Measurements from ENCODE around the gene SMYD3. TPM values are rescaled to one million over a fixed set of nuclear protein-coding genes. Genes with fewer than 3 reads are reported as not detected.
"Not testable (repeated sequence)": the region's sequence is repeated elsewhere in the genome, so short reads cannot be mapped to it uniquely, and the experiment has no call there.

Gene SMYD3
- total RNA-seq, 2 experiments from 2014 or later: 22.6 to 27.0 TPM

DNA sequence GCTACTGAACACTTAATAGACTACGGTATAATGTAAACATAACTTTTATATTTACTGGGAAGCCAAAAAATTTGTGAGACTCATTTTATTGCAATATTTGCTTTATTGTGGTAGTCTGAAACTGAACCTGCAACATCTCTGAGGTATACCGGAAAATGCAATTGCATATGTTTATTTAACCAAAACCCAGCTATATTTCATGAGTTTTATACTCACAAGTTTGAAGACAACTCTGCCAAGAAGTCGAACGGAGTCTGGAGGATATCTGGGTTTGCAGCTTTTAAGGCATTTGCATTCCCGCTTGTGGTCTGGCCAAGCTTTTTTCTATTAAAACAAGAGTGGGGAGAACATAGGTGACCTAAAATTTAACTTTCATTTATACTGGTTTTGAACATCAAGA lies 171.9 kb downstream of the SMYD3 start:
- peaks cover 4% of the 10 kb centered on the region for H3K4me1 Mint-ChIP-seq
- peaks cover 5% of the 10 kb centered on the region for H3K9me3 Mint-ChIP-seq
- ATAC-seq (ENCODE audit: low read depth): no peak
- peaks cover 35% of the 10 kb centered on the region for H3K36me3 Mint-ChIP-seq
- no peak for DNase-seq
- H3K27ac Mint-ChIP-seq: no peak overlapping the region
- no peaks in the 10 kb centered on the region for H3K27me3 Mint-ChIP-seq
- POLR2A ChIA-PET: no interaction called here
- H3K4me3 Mint-ChIP-seq: no peak overlapping the region

DNA sequence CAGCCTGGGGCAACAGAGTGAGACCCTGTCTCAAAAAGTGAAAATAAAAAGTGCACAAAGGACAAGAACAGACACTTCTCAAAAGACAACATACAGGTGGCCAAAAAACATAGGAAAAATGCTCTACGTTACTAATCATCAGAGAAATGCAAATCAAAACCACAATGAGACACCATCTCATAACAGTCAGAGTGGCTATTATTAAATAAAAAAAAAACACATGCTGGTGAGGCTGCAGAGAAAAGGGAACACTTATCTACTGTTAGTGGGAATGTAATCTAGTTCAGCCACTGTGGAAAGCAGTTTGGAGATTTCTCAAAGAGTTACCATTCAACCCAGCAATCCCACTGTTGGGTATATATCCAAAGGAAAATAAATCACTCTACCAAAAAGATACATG lies 173.2 kb downstream of the SMYD3 start:
- Mint-ChIP-seq H3K4me1 (peaks cover 10% of the 10 kb centered on the region), H3K27me3 (no peaks in the 10 kb centered on the region), H3K36me3 (peaks cover 37% of the 10 kb centered on the region), H3K4me3 (no peak overlapping the region), H3K27ac (no peak overlapping the region), H3K9me3 (peaks cover 7% of the 10 kb centered on the region)
- ATAC-seq (ENCODE audit: low read depth) (no peak), DNase-seq (no peak)
- POLR2A ChIA-PET: no interaction called here

DNA sequence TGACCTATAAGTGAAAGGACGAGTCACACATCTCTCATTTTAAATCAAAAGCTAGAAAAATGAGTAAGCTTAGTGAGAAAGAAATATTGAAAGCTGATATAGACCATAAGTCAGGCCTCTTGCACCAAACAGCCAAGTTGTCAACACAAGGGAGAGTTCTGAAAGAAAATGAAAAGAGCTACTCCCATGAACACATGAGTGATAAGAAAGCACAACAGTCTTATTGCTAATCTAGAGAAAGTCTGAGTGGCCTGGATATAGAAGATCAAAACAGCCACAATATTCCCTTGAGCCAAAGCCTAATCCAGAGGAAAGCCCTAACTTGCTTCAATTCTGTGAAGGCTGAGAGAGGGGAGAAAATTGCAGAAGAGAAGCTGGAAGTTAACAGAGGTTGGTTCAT lies 175.0 kb downstream of the SMYD3 start:
- DNase-seq: no peak
- POLR2A ChIA-PET: no interaction called here
- ATAC-seq (ENCODE audit: low read depth): no peak
- peaks cover 7% of the 10 kb centered on the region for H3K9me3 Mint-ChIP-seq
- H3K36me3 Mint-ChIP-seq: peaks cover 39% of the 10 kb centered on the region
- H3K27ac Mint-ChIP-seq: no peak overlapping the region
- H3K27me3 Mint-ChIP-seq: no peaks in the 10 kb centered on the region
- no peak overlapping the region for H3K4me3 Mint-ChIP-seq
- peaks cover 10% of the 10 kb centered on the region for H3K4me1 Mint-ChIP-seq

DNA sequence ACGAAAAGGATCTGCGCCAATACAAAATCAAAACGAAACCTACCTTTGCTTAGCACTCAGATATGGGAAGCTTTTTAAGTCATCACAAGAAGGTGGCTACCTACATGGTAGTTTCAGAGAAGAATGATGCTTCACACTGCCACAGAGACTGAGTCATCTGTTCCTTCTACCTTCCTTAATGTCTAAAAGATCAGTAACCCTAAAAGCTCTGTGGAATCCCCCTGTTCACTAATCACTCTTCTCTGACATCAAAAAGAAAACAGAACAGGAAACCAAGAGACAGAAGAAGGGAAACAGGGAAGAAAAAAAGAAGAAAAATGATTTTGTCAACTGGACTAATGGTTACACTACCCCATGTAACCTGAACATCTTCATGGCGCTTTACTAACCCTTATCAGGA lies 177.2 kb downstream of the SMYD3 start:
- Mint-ChIP-seq H3K4me3 (peak overlapping the region; percentile 11), H3K27me3 (no peaks in the 10 kb centered on the region), H3K36me3 (peaks cover 34% of the 10 kb centered on the region), H3K27ac (no peak overlapping the region), H3K4me1 (peaks cover 10% of the 10 kb centered on the region), H3K9me3 (peaks cover 7% of the 10 kb centered on the region)
- DNase-seq (no peak), ATAC-seq (ENCODE audit: low read depth) (peak; percentile 73)
- POLR2A ChIA-PET: no interaction called here

DNA sequence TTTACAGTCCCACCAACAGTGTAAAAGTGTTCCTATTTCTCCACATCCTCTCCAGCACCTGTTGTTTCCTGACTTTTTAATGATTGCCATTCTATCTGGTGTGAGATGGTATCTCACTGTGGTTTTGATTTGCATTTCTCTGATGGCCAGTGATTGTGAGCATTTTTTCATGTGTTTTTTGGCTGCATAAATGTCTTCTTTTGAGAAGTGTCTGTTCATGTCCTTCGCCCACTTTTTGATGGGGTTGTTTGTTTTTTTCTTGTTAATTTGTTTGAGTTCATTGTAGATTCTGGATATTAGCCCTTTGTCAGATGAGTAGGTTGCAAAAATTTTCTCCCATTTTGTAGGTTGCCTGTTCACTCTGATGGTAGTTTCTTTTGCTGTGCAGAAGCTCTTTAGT lies 177.8 kb downstream of the SMYD3 start:
- peaks cover 31% of the 10 kb centered on the region for H3K36me3 Mint-ChIP-seq
- H3K9me3 Mint-ChIP-seq; POLR2A ChIA-PET; H3K4me1 Mint-ChIP-seq; H3K27me3 Mint-ChIP-seq; DNase-seq; H3K27ac Mint-ChIP-seq; H3K4me3 Mint-ChIP-seq; ATAC-seq (ENCODE audit: low read depth): not testable (repeated sequence)

DNA sequence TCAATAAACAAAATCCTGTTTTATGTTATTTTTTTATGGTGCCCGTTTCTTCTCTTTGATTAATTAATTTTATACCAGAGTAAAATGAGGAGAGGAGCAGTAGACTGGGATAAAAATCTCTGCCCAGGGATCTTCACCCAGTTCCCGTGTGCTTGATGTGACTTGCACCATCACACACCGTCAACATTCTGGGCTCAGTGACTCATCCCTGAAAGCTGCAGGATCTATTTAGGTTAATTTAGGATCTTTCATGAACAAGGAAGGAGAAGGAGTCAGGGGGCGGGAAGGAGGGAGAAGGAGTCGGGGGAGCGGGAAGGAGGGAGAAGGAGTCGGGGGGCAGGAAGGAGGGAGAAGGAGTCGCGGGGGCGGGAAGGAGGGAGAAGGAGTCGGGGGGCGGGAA lies 182.4 kb downstream of the SMYD3 start:
- POLR2A ChIA-PET: no interaction called here
- no peak for ATAC-seq (ENCODE audit: low read depth)
- Mint-ChIP-seq H3K4me1 (peaks cover 2% of the 10 kb centered on the region), H3K27me3 (no peaks in the 10 kb centered on the region), H3K36me3 (peaks cover 7% of the 10 kb centered on the region), H3K4me3 (no peak overlapping the region), H3K27ac (no peak overlapping the region), H3K9me3 (peaks cover under 1% of the 10 kb centered on the region)
- DNase-seq: no peak

DNA sequence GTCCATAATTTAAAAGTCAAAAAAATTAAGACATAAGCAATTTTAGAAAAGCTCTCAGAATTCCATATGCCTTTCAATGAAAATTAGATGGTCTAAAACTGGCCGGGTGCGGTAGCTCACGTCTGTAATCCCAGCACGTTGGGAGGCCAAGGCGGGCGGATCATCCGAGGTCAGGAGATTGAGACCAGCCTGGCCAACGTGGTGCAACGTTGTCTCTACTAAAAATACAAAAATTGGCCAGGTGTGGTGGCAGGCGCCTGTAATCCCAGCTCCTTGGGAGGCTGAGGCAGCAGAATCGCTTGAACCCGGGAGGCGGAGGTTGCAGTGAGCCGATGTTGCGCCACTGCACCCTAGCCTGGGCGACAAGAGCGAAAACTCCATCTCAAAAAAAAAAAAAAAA lies 183.0 kb downstream of the SMYD3 start:
- POLR2A ChIA-PET; H3K9me3 Mint-ChIP-seq; H3K4me1 Mint-ChIP-seq; H3K4me3 Mint-ChIP-seq; ATAC-seq (ENCODE audit: low read depth); H3K36me3 Mint-ChIP-seq; DNase-seq; H3K27me3 Mint-ChIP-seq; H3K27ac Mint-ChIP-seq: not testable (repeated sequence)

DNA sequence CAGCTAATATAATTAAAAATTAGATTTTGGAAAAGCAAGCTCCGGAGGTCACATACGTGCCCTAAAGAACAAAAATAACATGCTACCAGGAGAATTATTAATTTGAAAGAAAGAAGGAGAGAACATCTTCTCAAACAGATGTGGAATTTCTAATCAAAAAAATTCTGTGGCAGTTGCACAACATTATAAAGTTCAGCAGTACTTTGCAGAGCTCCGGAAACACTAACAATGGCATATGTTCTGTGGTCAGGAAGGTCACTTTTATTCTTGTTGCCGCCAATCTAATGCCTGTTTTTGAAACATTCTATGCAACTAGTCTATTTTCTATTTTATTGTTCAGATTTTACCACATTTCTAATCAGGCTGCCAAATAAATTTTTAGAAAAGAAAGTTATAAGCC lies 186.8 kb downstream of the SMYD3 start:
- POLR2A ChIA-PET: no interaction called here
- DNase-seq (no peak), ATAC-seq (ENCODE audit: low read depth) (no peak)
- no peaks in the 10 kb centered on the region for H3K4me1 Mint-ChIP-seq
- peaks cover 5% of the 10 kb centered on the region for H3K36me3 Mint-ChIP-seq
- no peak overlapping the region for H3K4me3 Mint-ChIP-seq
- no peaks in the 10 kb centered on the region for H3K27me3 Mint-ChIP-seq
- H3K27ac Mint-ChIP-seq: no peak overlapping the region
- no peaks in the 10 kb centered on the region for H3K9me3 Mint-ChIP-seq

DNA sequence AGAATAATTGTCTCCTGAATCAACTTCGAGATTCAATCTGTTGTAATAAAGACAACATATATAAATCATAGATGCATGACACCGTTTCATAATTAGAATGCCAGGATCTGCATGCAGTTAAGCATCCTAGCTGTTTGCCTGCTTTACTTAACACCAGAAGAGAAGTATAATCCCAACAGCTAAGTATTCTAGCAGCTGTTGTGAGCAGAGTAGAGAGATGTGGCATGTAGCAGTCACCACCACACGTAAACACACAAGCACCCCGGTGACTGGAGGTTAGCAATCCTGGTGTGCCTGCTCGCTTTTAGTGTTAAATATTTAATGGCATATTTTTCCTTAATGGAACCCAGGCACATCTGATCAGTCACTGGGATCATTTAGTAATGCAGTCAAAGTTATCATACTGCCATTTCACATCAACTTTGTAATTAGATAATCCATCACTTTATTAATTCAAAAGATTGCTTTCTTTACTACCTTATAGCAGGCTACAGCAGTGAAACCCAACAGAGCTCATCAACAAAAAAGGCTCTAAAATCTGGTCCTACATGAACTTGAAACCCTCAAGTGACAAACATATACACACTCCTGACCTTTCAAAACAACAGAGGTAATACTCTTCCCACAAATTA lies 187.9 kb downstream of the SMYD3 start:
- ATAC-seq (ENCODE audit: low read depth) (no peak), DNase-seq (no peak)
- H3K36me3 Mint-ChIP-seq: peaks cover 5% of the 10 kb centered on the region
- no peaks in the 10 kb centered on the region for H3K27me3 Mint-ChIP-seq
- H3K9me3 Mint-ChIP-seq: no peaks in the 10 kb centered on the region
- POLR2A ChIA-PET: no interaction called here
- no peak overlapping the region for H3K27ac Mint-ChIP-seq
- no peaks in the 10 kb centered on the region for H3K4me1 Mint-ChIP-seq
- H3K4me3 Mint-ChIP-seq: no peak overlapping the region

DNA sequence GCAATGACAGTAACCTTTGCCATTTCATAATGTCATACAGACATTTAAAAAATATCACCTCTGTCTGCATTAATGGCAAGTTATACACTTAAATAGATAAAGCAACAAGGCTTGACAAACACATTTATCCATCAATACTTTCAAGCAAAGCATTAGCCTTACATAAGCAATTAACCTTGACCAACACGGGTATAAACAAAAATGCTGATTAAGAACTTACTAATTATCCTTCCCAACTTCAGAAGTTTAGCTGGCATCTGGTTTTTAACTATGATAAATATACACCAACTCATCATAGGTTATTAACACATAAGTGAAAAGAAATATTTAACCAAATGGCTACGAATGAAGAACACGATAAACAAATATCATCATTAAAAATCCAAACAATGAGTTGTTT lies 188.5 kb downstream of the SMYD3 start:
- Mint-ChIP-seq H3K36me3 (peaks cover 5% of the 10 kb centered on the region), H3K27ac (no peak overlapping the region), H3K27me3 (no peaks in the 10 kb centered on the region), H3K4me1 (no peaks in the 10 kb centered on the region), H3K9me3 (no peaks in the 10 kb centered on the region), H3K4me3 (no peak overlapping the region)
- DNase-seq (no peak), ATAC-seq (ENCODE audit: low read depth) (no peak)
- POLR2A ChIA-PET: interaction anchor here (0.5 kb wide), 1 partner anchor 1519 kb away, joined by 3 read pairs; no protein-coding TSS in a partner anchor

DNA sequence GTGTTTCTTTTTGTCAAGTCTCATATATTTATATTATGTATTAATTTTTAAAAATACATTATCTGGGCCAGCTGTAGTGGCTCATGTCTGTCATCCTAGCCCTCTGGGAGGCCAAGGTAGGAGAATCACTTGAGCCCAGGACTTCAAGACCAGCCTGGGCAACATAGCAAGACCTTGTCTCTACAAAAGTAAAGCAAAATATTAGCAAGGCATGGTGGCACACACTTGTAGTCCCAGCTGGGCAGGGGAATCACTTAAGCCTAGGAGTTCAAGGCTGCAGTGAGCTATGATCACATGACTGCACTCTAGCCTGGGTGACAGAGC lies 189.1 kb downstream of the SMYD3 start:
- Mint-ChIP-seq H3K27ac (no peak overlapping the region), H3K9me3 (no peaks in the 10 kb centered on the region), H3K36me3 (peaks cover 5% of the 10 kb centered on the region), H3K27me3 (no peaks in the 10 kb centered on the region), H3K4me1 (no peaks in the 10 kb centered on the region), H3K4me3 (no peak overlapping the region)
- POLR2A ChIA-PET: interaction anchor here (0.5 kb wide), 1 partner anchor 1518 kb away, joined by 3 read pairs; no protein-coding TSS in a partner anchor
- ATAC-seq (ENCODE audit: low read depth) (no peak), DNase-seq (no peak)

DNA sequence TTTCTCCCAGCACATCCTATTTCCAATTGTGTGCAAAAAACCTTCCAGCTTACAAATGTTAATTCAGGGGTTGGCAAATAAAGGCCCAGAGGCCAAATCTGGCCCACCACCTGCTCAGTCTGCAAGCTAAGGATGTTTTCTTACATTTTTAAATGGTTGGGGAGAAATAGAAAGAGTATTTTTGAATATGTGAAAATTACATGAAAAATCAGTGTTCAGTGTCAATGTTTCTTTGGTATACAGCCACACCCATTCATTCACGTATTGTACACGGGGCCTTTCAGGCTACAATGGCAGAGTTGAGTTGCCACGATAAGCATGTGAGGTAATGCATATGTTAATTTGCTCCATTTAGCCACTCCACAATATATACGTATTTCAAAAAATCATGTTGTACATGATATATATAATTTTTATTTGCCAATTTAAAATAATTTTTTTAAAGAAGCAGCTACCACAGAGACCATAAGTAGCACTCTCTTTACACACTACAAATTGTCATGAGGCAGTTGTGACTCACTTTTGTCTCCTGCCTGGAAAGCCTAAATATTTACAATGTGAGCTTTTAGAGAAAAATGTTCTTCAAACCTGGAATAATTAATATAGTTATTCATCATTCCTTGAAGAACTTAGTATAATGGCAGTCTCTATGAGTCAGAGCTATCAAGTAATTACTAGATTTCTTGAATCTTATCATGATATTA lies 189.6 kb downstream of the SMYD3 start:
- Mint-ChIP-seq H3K4me3 (no peak overlapping the region), H3K4me1 (no peaks in the 10 kb centered on the region), H3K9me3 (no peaks in the 10 kb centered on the region), H3K27ac (no peak overlapping the region), H3K36me3 (peaks cover 4% of the 10 kb centered on the region), H3K27me3 (no peaks in the 10 kb centered on the region)
- no peak for DNase-seq
- no peak for ATAC-seq (ENCODE audit: low read depth)
- POLR2A ChIA-PET: no interaction called here

DNA sequence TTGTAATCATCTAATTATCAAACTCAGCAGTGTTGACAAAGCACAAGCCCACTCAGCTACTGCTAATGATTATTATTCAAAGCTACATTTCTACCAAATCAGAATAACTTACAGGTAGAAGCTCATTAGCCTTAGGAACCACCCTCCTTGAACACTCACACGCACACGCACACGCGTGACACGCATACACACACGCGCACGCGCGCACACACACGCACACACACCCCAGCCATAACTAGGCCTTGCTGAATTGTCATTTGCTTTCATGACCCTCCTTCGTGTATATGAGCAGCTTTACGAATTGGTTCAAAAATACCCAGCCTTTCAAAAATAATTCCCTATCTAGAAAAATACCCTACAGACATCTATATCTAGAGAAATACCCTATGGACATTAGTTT lies 195.6 kb downstream of the SMYD3 start:
- no peak overlapping the region for H3K4me3 Mint-ChIP-seq
- DNase-seq: no peak
- H3K9me3 Mint-ChIP-seq: peaks cover 1% of the 10 kb centered on the region
- H3K27ac Mint-ChIP-seq: no peak overlapping the region
- POLR2A ChIA-PET: no interaction called here
- peaks cover 7% of the 10 kb centered on the region for H3K36me3 Mint-ChIP-seq
- no peaks in the 10 kb centered on the region for H3K27me3 Mint-ChIP-seq
- no peaks in the 10 kb centered on the region for H3K4me1 Mint-ChIP-seq
- ATAC-seq (ENCODE audit: low read depth): no peak

DNA sequence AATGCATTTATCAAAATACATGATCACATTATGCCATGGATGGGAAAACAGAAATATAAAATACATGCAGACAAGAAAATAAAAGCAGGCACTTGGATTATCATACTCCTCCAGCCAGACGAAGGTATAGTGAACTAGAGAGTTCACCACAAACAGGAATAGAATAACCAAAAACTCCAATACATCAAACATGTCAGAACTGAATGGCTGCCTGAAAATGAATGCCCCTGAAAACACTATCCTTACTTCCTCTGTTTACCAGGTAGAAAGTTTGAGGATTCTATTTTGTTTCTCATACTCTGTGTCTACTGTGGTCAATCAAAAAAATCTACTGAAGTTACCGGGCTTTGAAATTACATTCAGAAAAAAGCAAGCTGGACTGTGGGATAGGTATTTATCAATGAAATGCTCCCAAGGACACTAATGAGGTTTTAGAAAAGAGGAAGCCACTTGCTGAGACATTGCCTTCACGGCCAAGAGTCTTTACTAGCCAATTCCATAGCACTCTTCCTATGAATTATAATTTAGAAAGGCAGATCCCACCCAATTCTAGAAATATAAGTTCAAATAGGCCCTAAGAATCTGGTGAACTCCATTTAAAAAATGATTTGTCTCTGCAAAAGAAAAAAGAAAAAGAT lies 197.7 kb downstream of the SMYD3 start:
- no peak overlapping the region for H3K4me3 Mint-ChIP-seq
- H3K36me3 Mint-ChIP-seq: peaks cover 7% of the 10 kb centered on the region
- H3K9me3 Mint-ChIP-seq: peaks cover 1% of the 10 kb centered on the region
- H3K4me1 Mint-ChIP-seq: no peaks in the 10 kb centered on the region
- H3K27me3 Mint-ChIP-seq: no peaks in the 10 kb centered on the region
- H3K27ac Mint-ChIP-seq: no peak overlapping the region
- DNase-seq: no peak
- no peak for ATAC-seq (ENCODE audit: low read depth)
- POLR2A ChIA-PET: no interaction called here

Measured in activated naive CD8-positive, alpha-beta T cell treated with anti-CD3 and anti-CD28 coated beads, Interleukin-2, amount 10 ng/mL, durations not matched to agents 7 days and 5 days (primary cell).